ENCODE data around the gene CTSD.
"Not testable (repeated sequence)": the region's sequence is repeated elsewhere in the genome, so short reads cannot be mapped to it uniquely, and the experiment has no call there.

Gene CTSD

GRCh38 chr11:1763796-1764661 is at the start of gene CTSD:
Gene CTSD, minus strand, starts transcription at chr11:1763927. Its CDS starts 68 bp downstream, at chr11:1763859.
- DNase-seq = peak; percentile 86

GRCh38 chr11:1813356-1813755 is 49.6 kb upstream of the CTSD start:
- not testable (repeated sequence) for DNase-seq

GRCh38 chr11:1812801-1813200 is 49.1 kb upstream of the CTSD start:
- DNase-seq = no peak

GRCh38 chr11:1812274-1812673 is 48.5 kb upstream of the CTSD start:
- no peak for DNase-seq

- DNase-seq = no peak
Measured at GRCh38 chr11:1810761-1811160, 47.0 kb upstream of the CTSD start.

GRCh38 chr11:1807264-1807995 is 43.7 kb upstream of the CTSD start:
- DNase-seq = no peak

- DNase-seq = no peak
Measured at GRCh38 chr11:1805525-1805924, 41.8 kb upstream of the CTSD start.

GRCh38 chr11:1803835-1804519 is 40.2 kb upstream of the CTSD start:
- DNase-seq = not testable (repeated sequence)

- DNase-seq = no peak
Measured at GRCh38 chr11:1803246-1803645, 39.5 kb upstream of the CTSD start.

- DNase-seq = no peak
Measured at GRCh38 chr11:1797391-1798125, 33.8 kb upstream of the CTSD start.

GRCh38 chr11:1796413-1797011 is 32.8 kb upstream of the CTSD start:
- no peak for DNase-seq

GRCh38 chr11:1793081-1793480 is 29.4 kb upstream of the CTSD start:
- no peak for DNase-seq

GRCh38 chr11:1792461-1792860 is 28.7 kb upstream of the CTSD start:
- no peak for DNase-seq

GRCh38 chr11:1791912-1792311 is 28.2 kb upstream of the CTSD start:
- DNase-seq = no peak

GRCh38 chr11:1786466-1786865 is 22.7 kb upstream of the CTSD start:
- DNase-seq = no peak

GRCh38 chr11:1785749-1786413 is 22.2 kb upstream of the CTSD start:
- no peak for DNase-seq

GRCh38 chr11:1784761-1785650 is 21.3 kb upstream of the CTSD start:
- no peak for DNase-seq

- no peak for DNase-seq
Measured at GRCh38 chr11:1783725-1784529, 20.2 kb upstream of the CTSD start.

GRCh38 chr11:1782831-1783724 is 19.4 kb upstream of the CTSD start:
- no peak for DNase-seq
